DOHH2 (cell line): ENCODE data around the gene LRRC70.

Source experiments
- H3F3A ChIP-seq: fragments of 200-600 bp; sonication (generic), shearing (Covaris generic); 2 replicates; pipeline ENCODE4 v1.6.0; 2016; ENCODE audit warnings: antibody characterized with exemption, mild to moderate bottlenecking; ENCODE audit not compliant: control insufficient read depth, insufficient read depth
- H3K27ac ChIP-seq: fragments of 200-600 bp; sonication (generic); 2 replicates; pipeline ENCODE4 v1.5.1; 2014; ENCODE audit warnings: low read depth, mild to moderate bottlenecking, low read length, moderate library complexity
- H3K27me3 ChIP-seq: fragments of 200-600 bp; sonication (generic); 2 replicates; pipeline ENCODE4 v1.6.1; 2014; ENCODE audit warnings: mild to moderate bottlenecking, low read length, mixed read lengths; ENCODE audit not compliant: control insufficient read depth
- H3K36me3 ChIP-seq: fragments of 200-600 bp; sonication (generic); 2 replicates; pipeline ENCODE4 v1.6.1; 2014; ENCODE audit warnings: mild to moderate bottlenecking, low read length, moderate library complexity, mixed read lengths; ENCODE audit not compliant: control insufficient read depth
- H3K4me1 ChIP-seq: fragments of 200-600 bp; sonication (generic); 2 replicates; pipeline ENCODE4 v1.6.1; 2014; ENCODE audit warnings: mild to moderate bottlenecking, low read length, mixed read lengths; ENCODE audit not compliant: control insufficient read depth
- H3K4me2 ChIP-seq: fragments of 200-600 bp; sonication (generic); 2 replicates; pipeline ENCODE4 v1.6.0; 2014; ENCODE audit warnings: mild to moderate bottlenecking, low read length, moderate library complexity
- H3K4me3 ChIP-seq: fragments of 200-600 bp; sonication (generic); 2 replicates; pipeline ENCODE4 v1.5.1; 2014; ENCODE audit warnings: mild to moderate bottlenecking, low read length, mixed read lengths
- H3K79me2 ChIP-seq: fragments of 200-600 bp; sonication (generic); 2 replicates; pipeline ENCODE4 v1.6.1; 2014; ENCODE audit warnings: mild to moderate bottlenecking, low read length, mixed read lengths; ENCODE audit not compliant: control insufficient read depth
- H3K9me2 ChIP-seq: fragments of 200-600 bp; sonication (generic); replicated peaks from 2 replicates; pipeline ENCODE4 v1.6.1; 2014; ENCODE audit warnings: mild to moderate bottlenecking, low read length, mixed read lengths; ENCODE audit not compliant: control insufficient read depth
- H3K9me3 ChIP-seq: fragments of 200-600 bp; sonication (generic); 2 replicates; pipeline ENCODE4 v1.6.1; 2014; ENCODE audit warnings: antibody characterized with exemption, low read length, mixed read lengths; ENCODE audit not compliant: control insufficient read depth, insufficient read depth
- H4K20me1 ChIP-seq: fragments of 200-600 bp; sonication (generic); 2 replicates; pipeline ENCODE4 v1.6.0; 2014; ENCODE audit warnings: low read depth, mild to moderate bottlenecking, antibody characterized with exemption, low read length, moderate library complexity; ENCODE audit not compliant: control insufficient read depth, insufficient read depth
- CTCF ChIP-seq: fragments of 200-600 bp; sonication (generic); IDR thresholded peaks from one replicate; pipeline ENCODE4 v1.5.1; 2014; ENCODE audit warnings: antibody characterized with exemption, mild to moderate bottlenecking, low read depth, low read length; ENCODE audit not compliant: poor library complexity, severe bottlenecking
- EZH2phosphoT487 ChIP-seq: fragments of 200-600 bp; sonication (generic); IDR thresholded peaks from 2 replicates; pipeline ENCODE4 v1.6.1; 2017; ENCODE audit warnings: borderline replicate concordance, mild to moderate bottlenecking, antibody characterized with exemption, low read length, moderate library complexity, mixed read lengths

The LRRC70 gene

GRCh38 chr5:62614355-62614754 is 35.7 kb downstream of the LRRC70 start:
- no peaks in the 10 kb centered on the region for H3K4me1 ChIP-seq
- no peaks in the 10 kb centered on the region for H3F3A ChIP-seq
- H3K27ac ChIP-seq = no peak overlapping the region
- no peaks in the 10 kb centered on the region for H3K9me2 ChIP-seq
- TF ChIP-seq CTCF = no peak
- TF ChIP-seq EZH2phosphoT487 = no peak
- no peaks in the 10 kb centered on the region for H4K20me1 ChIP-seq
- H3K9me3 ChIP-seq = no peaks in the 10 kb centered on the region
- peaks cover 4% of the 10 kb centered on the region; the same call in 1 of the 2 replicates for H3K36me3 ChIP-seq
- no peak overlapping the region for H3K4me3 ChIP-seq
- H3K4me2 ChIP-seq = no peak overlapping the region
- H3K79me2 ChIP-seq = no peaks in the 10 kb centered on the region
- no peaks in the 10 kb centered on the region for H3K27me3 ChIP-seq

DNA sequence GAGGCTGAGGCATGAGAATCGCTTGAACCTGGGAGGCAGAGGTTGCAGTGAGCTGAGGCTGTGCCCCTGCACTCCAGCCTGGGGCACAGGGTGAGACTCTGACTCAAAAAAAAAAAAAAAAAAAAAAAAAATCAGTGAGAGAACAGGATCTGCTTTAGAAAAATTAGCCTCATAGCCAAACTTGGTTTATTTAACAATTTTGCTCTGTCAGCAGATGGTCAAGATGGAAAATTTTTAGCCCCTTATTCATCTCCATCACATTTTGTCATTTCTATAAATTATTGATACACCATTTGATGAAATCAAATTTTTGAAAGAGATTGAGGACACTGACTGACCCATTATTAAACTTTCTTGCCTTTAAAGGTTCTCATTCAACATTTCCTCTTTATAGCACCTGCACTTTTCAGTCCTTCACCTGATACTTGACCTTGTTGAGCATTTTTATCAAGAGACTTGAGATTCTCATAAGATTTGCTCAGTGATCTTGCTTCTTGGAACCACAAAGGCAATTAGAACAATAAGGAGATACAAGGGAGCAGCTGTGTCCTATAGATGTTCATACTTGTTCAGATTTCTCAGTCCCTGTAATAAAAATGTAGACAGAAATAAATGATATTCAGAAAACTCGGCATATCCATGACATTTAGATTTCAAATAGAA is 38.1 kb downstream of the LRRC70 start:
- TF ChIP-seq EZH2phosphoT487 (no peak), CTCF (no peak)
- H3K9me2 ChIP-seq = no peaks in the 10 kb centered on the region
- no peaks in the 10 kb centered on the region for H3F3A ChIP-seq
- no peak overlapping the region for H3K4me3 ChIP-seq
- no peaks in the 10 kb centered on the region for H4K20me1 ChIP-seq
- H3K27ac ChIP-seq = no peak overlapping the region
- H3K9me3 ChIP-seq = no peaks in the 10 kb centered on the region
- H3K4me2 ChIP-seq = no peak overlapping the region
- peaks cover 4% of the 10 kb centered on the region; the same call in 1 of the 2 replicates for H3K36me3 ChIP-seq
- H3K79me2 ChIP-seq = no peaks in the 10 kb centered on the region
- no peaks in the 10 kb centered on the region for H3K4me1 ChIP-seq
- H3K27me3 ChIP-seq = no peaks in the 10 kb centered on the region

DNA sequence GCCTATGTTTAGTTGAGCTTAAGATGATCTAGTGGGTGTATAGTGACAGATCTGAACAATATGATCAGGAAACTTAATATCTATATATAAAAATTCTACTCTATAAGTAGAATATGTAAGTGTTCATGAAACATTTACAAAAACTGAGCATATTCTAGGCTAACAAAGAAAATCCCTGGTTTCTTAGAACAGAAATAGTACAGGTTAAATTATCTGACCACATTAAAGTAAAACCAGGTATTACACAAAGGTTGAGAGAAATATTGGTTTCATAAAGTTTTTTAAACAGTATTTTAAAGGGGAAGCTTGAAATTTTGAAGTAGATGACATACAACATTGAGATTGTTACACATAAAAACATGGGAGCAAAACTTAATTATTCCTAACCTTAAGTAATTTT is 39.3 kb downstream of the LRRC70 start:
- Histone ChIP-seq H4K20me1 (no peaks in the 10 kb centered on the region), H3K9me2 (no peaks in the 10 kb centered on the region), H3K4me1 (no peaks in the 10 kb centered on the region), H3K79me2 (no peaks in the 10 kb centered on the region), H3K9me3 (no peaks in the 10 kb centered on the region), H3F3A (no peaks in the 10 kb centered on the region), H3K27me3 (no peaks in the 10 kb centered on the region), H3K4me2 (no peak overlapping the region), H3K4me3 (no peak overlapping the region), H3K36me3 (peaks cover 4% of the 10 kb centered on the region; the same call in 1 of the 2 replicates), H3K27ac (no peak overlapping the region)
- TF ChIP-seq CTCF (no peak), EZH2phosphoT487 (no peak)

- no peaks in the 10 kb centered on the region for H3K9me2 ChIP-seq
- no peaks in the 10 kb centered on the region for H3K36me3 ChIP-seq
- no peaks in the 10 kb centered on the region for H4K20me1 ChIP-seq
- H3K4me3 ChIP-seq = no peak overlapping the region
- no peaks in the 10 kb centered on the region for H3K27me3 ChIP-seq
- no peaks in the 10 kb centered on the region for H3K9me3 ChIP-seq
- no peaks in the 10 kb centered on the region for H3F3A ChIP-seq
- H3K4me1 ChIP-seq = no peaks in the 10 kb centered on the region
- TF ChIP-seq CTCF (no peak), EZH2phosphoT487 (no peak)
- H3K4me2 ChIP-seq = no peak overlapping the region
- H3K27ac ChIP-seq = no peak overlapping the region
- H3K79me2 ChIP-seq = no peaks in the 10 kb centered on the region
These were observed 42.1 kb downstream of the LRRC70 start for GRCh38 chr5:62620761-62621160.
